HG03175 (cell line): Measurements from ENCODE around the gene RASAL2.
A peak's percentile ranks its signal among the peaks of the same experiment; 100 is the strongest.

Source experiments
- ATAC-seq: cut with Tn5 transposase; IDR thresholded peaks from one replicate; pipeline ENCODE4 v1.9.1; 2021; ENCODE audit warnings: mild to moderate bottlenecking, moderate library complexity; ENCODE audit not compliant: unreplicated experiment

RASAL2 gene

GRCh38 chr1:178417858-178418257 is 324.0 kb downstream of the RASAL2 start:
- ATAC-seq, result no peak

GRCh38 chr1:178418284-178418955 is 324.5 kb downstream of the RASAL2 start:
- peak; percentile 95 for ATAC-seq

DNA sequence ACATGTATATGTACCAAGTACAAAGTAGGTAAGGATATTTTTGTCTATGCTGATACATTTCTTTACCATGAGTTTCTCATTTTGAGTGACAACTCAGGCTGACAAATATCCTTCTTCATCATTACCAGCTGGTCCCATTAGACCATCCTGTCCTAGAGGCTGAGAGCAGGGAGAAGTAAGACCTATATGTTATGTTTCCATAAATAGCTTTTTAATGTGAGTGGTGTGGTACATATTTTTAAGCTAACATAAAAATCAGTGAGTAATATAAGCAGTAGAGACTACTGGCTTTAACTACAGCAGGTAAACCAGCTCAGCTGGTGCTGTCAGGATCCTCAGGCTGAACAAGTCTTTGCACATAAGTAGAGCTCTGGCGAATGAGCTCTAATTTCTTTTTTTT is 340.5 kb downstream of the RASAL2 start:
- ATAC-seq, result no peak

DNA sequence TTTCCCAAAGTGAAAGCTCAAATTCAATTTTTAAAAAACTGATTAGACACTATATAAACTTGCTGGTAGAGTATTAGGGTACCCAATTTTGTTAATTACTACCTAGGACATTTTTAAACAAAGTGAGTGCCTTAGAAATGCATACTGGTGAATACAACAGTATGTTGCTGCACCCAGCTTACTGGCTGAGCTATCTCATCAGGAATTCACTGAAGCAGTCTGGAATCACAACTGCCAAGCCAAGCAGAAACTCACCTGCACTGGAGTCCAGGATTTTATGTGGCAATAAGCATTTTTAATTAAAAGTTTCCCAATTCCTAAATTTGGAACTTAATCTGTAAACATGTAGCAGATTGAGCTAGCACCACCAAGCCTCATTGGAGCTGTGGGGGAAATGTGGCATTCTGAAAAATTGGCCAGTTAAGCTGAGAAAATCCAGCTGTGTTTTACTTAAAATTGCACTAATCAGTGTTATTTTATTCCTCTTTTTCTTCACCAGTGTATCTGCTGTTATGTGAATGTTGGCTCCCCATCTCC is 341.1 kb downstream of the RASAL2 start:
- no peak for ATAC-seq

GRCh38 chr1:178436899-178437298 is 343.0 kb downstream of the RASAL2 start:
- ATAC-seq, result no peak

DNA sequence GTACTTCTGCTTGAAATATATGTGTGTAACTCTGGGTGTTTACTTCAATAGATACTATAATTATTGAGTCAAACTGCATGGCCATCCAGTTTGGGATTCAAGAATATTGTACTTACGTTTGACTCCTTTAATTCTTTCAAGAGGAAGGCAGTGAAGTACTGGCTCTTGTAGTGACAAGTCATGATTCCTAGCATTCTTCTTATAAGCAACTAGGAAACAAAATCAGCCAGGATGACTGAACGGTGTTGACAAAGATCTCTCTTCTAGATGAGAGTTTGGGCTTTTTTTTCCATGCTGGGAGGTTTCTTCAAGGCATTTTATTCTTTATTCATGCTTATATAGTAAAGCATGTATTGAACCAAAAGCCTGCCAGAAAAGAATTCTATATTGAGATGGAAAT is 344.5 kb downstream of the RASAL2 start:
- no peak for ATAC-seq

GRCh38 chr1:178442925-178443324 is 349.0 kb downstream of the RASAL2 start:
- no peak for ATAC-seq

DNA sequence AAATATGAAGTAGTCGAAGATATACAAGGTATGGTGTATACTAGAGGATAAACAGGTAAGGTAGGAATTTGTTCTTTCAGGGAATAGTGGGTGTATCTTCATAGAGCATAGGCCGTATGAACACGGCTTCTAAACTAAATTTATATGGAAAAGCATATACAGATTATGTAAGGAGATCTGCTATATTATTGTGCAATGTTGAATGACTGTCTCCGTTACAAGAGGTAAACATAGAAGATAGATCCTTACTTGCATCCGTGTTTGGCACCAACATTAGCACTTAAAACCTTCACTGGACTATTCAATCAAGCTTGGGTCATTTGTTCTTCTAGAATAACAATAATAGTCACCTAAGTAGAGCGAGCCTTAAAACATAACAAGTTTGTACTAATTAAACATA is 357.0 kb downstream of the RASAL2 start:
- no peak for ATAC-seq

DNA sequence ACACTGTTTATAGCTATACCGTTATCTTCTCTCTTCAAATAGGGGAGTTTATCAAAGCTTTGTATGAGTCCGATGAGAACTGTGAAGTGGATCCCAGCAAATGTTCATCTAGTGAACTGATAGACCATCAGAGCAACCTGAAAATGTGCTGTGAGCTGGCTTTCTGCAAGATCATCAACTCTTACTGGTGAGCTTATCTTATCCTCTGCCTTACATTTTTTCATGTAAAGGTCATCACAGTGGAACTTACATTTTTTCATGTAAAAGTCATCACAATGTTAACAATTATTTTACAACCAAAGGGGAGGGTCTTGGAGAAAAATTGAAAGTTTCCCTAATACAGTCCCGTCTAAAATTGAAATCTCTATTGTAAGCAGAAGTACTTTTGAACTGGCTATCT is 357.6 kb downstream of the RASAL2 start:
- ATAC-seq, result no peak

DNA sequence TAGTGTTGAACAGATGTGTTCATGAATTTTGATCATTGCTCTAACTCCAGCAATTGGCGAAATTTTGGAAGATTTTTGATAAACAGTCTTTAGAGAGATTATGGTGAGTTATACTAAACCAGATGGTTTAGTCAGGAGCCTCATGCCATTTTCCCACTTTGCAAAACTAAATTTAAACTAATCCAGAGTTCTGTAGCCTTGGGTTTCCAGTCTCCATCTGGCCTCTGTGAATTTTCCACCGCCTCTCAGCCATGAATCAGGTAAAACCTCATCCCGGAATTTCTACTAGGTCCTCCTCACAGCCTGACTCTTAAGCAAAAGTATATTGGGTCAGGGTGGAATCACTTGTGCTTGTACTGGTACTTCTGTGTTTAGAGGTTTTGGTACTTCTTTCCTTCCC is 358.1 kb downstream of the RASAL2 start:
- no peak for ATAC-seq

- ATAC-seq, result no peak
Measured at GRCh38 chr1:178456472-178456871, 362.6 kb downstream of the RASAL2 start.

- no peak for ATAC-seq
Measured at GRCh38 chr1:178457651-178458050, 363.7 kb downstream of the RASAL2 start.

- ATAC-seq, result no peak
Measured at GRCh38 chr1:178458203-178458602, 364.3 kb downstream of the RASAL2 start.

GRCh38 chr1:178461104-178461503 is 367.2 kb downstream of the RASAL2 start:
- ATAC-seq, result no peak

GRCh38 chr1:178461701-178462100 is 367.8 kb downstream of the RASAL2 start:
- ATAC-seq, result no peak

DNA sequence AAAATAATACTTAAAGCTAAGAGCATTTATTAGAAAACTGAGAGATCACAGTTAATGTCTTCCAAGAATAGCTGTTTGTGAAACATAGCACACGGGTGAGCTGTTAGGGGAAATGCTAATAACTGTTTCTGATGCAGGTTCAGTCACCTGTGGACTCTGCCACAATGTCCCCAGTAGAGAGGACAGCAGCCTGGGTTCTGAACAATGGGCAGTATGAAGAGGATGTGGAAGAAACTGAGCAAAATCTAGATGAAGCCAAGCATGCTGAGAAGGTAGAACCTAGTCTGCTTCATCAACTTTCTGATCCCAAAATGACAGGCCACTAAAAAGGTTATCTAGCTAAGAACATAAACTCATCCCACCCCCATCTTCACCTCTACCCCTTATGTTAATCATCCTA is 370.2 kb downstream of the RASAL2 start:
- no peak for ATAC-seq

- ATAC-seq, result no peak
Measured at GRCh38 chr1:178464566-178464965, 370.7 kb downstream of the RASAL2 start.

DNA sequence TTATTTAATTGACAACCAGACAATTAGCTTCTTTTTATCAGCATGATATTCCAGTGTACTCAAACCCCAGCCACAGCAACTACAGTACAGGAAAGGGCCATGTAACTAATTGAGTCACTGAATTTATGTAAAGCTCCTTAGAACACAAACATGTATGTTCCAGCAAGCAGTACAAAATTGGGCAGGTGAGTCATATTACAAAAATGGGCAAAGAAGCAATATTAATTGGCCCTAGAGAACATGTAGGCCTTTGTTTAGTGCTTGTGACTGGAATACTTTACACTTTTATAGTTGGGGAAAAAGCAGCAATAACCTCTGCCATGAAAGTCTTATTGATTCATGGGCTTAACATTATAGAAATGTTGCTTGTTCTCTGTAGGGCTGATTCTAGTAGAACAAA is 371.1 kb downstream of the RASAL2 start:
- ATAC-seq, result no peak

GRCh38 chr1:178467837-178468236 is 373.9 kb downstream of the RASAL2 start:
- no peak for ATAC-seq

- no peak for ATAC-seq
Measured at GRCh38 chr1:178470411-178470960, 376.6 kb downstream of the RASAL2 start.

DNA sequence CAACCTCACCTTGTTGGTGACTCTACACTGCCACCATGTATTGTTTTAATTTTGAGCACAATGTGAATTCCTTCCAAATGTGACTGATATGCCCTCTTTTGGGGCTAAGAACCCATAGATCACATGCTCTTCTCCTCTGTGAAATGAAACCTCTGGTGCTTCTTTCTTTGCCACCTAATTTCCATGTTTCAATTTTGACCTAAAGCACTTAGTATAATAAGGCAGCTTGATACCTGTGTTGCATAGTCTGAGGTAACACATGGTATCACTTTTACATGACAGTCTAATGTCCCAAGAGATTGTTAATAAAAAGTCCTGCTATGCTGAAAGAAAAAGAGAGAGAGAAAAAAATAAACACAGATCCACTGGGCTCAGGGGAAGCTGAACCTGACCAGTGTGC is 378.6 kb downstream of the RASAL2 start:
- no peak for ATAC-seq

DNA sequence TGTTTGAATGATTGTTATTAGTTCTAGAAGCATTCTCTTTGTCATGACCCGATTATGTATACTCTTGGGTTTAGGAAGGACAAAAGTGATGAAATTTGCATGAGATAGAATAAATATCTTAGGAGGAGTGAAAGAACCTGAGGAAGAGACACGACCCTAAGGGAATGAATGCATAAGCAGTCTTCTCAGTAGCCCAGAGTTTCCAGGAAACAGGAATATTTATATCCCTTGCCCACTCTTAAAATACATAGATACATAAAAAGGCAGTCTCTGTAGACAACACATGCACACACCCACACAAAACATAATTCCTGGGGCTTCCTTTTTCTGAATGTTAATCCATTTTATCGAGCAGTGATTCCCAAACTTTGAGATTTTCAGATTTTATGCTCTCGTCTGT is 383.5 kb downstream of the RASAL2 start:
- ATAC-seq, result no peak

DNA sequence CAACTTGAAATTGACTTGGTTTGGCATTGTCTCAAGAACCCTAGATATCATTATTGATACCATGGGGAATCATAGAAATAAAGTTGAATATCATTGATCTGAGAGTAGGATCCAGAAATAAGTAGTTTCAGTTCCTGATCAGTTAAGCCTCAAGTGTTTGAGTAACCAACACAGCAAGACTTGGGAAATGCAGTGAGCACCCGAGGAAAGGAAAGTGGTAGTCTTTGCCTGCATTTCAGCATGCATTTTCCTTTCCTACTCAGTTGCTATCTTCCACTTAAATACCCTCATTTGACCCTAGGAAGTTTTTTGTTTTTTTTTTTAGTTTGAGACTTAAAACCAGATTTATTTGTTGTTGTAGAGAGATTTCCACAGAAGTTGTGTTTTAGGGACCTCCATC is 383.9 kb downstream of the RASAL2 start:
- ATAC-seq, result no peak
